K562 treated with DMSO at 1 percent for 24 hours (cell line): ENCODE measurements around the gene GANAB. TPM values are rescaled to one million over a fixed set of nuclear protein-coding genes. Genes with fewer than 3 reads are reported as not detected.

ENCODE experiments used
- total RNA-seq: library from RNA; unstranded; fragments of 300-600 nt; gene quantifications from 2 replicates; pipeline ENCODE4 v1.2.3, GENCODE V29; 2022; ENCODE audit warnings: low read depth; ENCODE audit not compliant: insufficient read depth

GANAB gene
- total RNA-seq: 290 and 292 TPM in 2 replicates

GRCh38 chr11:62645946-62646824 is at the start of gene GANAB:
GANAB (minus strand) TSS chr11:62646613; CDS start chr11:62646599, 14 bp downstream.

GRCh38 chr11:62689421-62690183 is 43.2 kb upstream of the GANAB start, which contains the start of gene LRRN4CL:
LRRN4CL (minus strand) TSS chr11:62689530; CDS start chr11:62688508, 1,022 bp downstream.

DNA sequence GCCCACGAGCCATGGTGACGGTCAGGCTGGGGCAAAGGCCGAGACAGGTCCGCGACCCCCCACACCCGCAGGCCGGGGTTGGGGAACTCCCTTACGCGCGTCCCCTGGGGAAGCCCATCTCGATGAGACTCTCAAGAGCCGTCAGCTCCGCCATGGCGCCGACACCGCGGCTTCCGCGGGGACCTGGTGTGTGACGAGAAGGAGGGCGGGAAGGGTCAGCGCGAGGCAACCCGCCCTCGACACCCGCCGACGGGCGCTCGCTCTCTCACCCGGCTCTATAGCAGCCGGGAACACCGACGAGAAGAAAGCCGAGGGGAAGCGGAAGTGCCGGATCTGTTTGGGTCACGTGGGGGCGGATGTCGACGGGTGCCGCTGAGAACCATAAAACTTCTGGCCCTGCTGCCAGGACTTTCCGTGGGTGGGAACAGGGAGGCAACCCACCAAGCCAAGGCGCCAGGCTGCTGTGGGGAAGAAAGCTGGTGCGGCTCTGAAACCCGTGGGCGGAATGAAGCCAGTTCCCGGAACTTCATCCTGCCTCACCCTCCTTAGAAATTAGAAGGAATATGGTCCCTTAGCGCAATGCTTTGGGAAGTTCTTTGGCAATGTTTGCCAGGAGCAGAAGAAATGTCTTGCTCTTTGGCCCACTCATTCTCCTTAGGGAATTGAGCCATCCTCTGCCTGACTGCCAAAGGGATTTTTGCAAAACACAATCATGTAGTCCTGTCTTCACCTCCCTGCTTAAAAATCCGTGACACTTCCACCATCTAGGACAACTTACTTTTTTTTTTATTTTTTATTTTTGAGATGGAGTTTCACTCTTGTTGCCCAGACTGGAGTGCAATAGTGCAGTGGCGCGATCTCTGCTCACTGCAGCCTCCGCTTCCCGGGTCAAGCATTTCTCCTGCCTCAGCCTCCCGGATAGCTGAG is 32.6 kb upstream of the GANAB start, which contains the start of gene UBXN1:
UBXN1 (minus strand) TSS at position 304 of the 927 bp plus-strand sequence; CDS start at position 154, 150 bp downstream.

DNA sequence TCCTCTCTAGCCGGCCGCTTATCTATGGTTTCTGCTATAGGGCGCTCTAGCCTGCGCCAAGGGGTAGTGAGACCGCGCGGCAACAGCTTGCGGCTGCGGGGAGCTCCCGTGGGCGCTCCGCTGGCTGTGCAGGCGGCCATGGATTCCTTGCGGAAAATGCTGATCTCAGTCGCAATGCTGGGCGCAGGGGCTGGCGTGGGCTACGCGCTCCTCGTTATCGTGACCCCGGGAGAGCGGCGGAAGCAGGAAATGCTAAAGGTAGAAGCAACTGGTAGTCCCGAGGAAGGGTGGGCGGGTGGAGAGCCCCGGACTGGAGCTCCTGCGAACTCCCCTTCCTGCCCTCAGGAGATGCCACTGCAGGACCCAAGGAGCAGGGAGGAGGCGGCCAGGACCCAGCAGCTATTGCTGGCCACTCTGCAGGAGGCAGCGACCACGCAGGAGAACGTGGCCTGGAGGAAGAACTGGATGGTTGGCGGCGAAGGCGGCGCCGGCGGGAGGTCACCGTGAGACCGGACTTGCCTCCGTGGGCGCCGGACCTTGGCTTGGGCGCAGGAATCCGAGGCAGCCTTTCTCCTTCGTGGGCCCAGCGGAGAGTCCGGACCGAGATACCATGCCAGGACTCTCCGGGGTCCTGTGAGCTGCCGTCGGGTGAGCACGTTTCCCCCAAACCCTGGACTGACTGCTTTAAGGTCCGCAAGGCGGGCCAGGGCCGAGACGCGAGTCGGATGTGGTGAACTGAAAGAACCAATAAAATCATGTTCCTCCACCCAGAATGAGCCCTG is 25.4 kb upstream of the GANAB start, which contains the start of the genes LBHD1 and UQCC3:
LBHD1 (minus strand) TSS at position 660 of the 782 bp plus-strand sequence. CDS start 2,236 bp downstream, outside the sequence.
UQCC3 (plus strand) TSS at position 66 of the 782 bp plus-strand sequence; CDS start at position 139, 73 bp downstream.

GRCh38 chr11:62665075-62665598 is 18.7 kb upstream of the GANAB start, which contains the start of the genes C11orf98 and CSKMT:
C11orf98 (minus strand) TSS chr11:62665210; CDS start chr11:62665169, 41 bp downstream.
CSKMT (plus strand) TSS chr11:62665312; CDS start chr11:62665880, 568 bp downstream.

DNA sequence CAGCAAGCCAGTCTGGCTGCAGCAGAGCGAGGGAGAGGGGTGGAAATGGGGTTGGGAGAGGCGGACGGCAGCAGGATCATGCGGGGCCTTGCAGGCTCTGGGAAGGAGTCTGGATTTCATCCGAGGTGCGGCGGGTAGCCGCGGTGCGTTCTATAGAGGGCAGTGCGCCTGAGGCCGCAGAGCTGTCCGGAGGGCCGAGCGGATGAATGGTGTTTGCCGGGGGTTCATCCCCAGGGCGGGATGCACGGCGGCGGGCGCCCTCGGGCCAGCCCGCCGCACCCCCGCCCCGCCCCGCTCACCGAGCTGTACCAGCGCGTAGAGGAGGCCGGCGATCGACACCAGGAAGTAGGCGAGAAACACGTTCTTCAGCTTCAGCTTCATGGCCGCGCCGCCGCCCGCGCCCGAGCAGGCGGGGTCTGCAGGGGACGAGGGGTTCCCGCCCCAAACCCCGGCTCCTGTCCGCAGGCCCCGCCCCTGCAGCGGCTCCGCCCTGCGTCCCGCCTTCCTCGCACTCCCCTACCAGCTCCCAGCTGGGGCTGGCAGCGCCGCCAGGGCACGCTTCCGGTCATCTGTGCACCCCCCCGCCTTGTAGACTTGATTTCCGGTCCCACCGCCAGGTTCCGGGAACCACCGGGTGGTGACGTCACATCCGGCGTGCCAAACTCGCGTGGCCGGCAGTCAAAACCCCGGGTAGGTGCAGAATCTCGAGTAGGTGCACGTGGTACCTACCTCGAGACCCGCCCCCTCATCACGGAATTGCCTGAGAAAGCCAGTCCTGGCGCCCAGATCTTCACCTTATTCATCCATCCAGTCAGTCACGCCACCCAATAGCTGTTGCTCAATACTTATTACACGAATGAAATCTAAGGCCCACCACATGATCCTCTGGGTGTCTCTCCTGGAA is 24.6 kb downstream of the GANAB start, which contains the start of gene B3GAT3:
B3GAT3 (minus strand) TSS at position 420 of the 904 bp plus-strand sequence; CDS start at position 381, 39 bp downstream.

DNA sequence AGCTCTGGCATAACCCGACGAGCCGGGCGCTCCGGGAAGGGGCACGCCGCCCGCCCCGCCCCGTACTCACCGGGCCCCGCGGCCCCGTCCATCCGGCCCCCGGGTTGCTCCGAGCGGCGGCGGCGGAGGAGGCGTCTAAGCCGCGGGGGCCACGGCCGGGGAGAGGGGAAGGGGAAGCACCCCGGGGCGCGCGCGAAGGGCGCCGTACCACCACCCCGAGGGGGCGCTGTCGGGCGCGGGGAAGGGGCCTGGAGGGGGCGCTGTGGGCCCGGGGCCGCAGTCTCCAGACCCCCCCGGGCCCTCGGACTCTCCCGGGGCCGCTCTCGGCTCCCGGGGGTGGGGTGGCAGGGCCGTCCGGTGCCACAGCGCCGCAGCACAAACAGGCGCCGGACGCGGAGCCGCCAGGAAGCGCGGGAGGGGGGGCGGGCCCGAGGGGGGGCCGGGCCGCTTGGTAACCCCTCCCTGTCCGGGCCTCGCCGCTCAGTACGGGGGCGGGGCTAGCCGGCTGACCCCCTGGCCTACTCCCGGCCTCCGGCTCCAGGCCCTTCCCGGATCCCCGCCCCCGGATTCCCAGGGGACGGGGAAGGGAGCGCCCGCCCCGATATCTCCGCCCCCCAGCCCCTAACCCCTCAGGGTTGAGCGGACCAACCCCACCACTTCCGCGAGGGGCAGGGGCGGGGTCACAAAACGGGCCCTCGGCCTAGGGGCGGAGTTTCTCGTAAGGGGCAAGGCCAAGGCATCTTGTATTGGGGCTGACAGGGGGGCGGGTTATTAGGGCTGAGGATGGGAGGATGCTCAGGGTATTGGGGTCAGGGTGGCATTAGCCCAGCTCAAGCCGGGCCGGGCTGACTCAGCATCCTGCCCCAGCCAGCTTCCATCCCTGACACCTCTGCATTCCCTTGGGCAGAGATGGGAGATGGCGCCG is 33.8 kb downstream of the GANAB start, which contains the start of the genes EML3 and ROM1:
EML3 (minus strand) TSS at position 410 of the 925 bp plus-strand sequence; CDS start at position 92, 318 bp downstream.
ROM1 (plus strand) TSS at position 892 of the 925 bp plus-strand sequence; CDS start at position 917, 25 bp downstream.

DNA sequence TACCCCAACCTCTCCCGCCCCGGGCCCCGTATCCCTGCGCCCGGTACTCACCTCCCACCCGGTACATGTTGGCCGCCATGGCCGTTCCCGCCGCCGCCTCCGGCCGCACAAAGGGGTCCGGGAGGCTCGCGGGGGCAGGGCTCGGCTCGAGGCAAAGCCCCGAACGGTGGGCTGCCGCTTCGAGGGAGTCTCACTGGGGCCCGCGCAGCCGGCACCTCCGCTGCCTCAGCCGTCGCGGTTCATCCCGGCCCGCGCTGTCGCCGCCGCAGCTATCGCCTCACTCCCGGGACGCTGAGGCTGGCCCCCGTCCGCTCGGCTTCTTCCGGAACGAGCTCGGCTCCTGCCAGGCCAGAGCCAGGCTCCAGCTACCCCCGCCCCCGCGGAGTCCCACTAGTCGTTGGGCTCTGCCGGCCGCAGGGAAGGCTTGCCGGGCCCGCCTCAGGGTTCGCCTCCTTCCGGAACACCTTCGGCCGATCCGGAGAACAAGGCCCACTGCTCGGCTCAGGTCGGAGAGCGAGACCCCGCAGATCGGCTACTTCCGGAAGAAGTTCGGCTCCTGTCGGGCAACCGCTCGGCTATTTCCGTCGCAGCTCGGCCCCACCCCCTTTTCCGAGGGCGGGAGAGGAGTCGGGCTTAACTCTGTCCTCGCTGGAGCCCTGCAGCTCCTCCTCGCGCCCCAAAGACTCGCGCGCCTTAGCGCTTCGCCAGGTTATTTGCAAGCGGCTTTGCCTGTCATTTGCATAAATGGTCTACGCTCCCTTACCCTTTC is 44.9 kb downstream of the GANAB start, which contains the start of gene MTA2:
MTA2 (minus strand) TSS at position 494 of the 769 bp plus-strand sequence; CDS start at position 79, 415 bp downstream.

GRCh38 chr11:62591448-62592145 is 54.8 kb downstream of the GANAB start, which contains the start of gene TUT1:
TUT1 (minus strand) TSS chr11:62591523; CDS start chr11:62591485, 38 bp downstream.

Other genes with a start within 250 kb of the GANAB start
- gene SCGB1A1, start 227.6 kb downstream of the GANAB start, total RNA-seq: not detected in 2 replicates
- 22.4 and 23.6 TPM in 2 replicates for gene AHNAK, start 99.8 kb downstream of the GANAB start, total RNA-seq
- 3,596 and 3,725 TPM in 2 replicates for gene EEF1G, start 72.7 kb downstream of the GANAB start, total RNA-seq
- 29.6 and 30.9 TPM in 2 replicates for gene TUT1, start 55.1 kb downstream of the GANAB start, total RNA-seq
- 101 and 103 TPM in 2 replicates for gene MTA2, start 44.7 kb downstream of the GANAB start, total RNA-seq
- 33.2 and 34.6 TPM in 2 replicates for gene EML3, start 33.8 kb downstream of the GANAB start, total RNA-seq
- 1.3 and 1.7 TPM in 2 replicates for gene ROM1, start 33.4 kb downstream of the GANAB start, total RNA-seq
- gene B3GAT3, start 24.6 kb downstream of the GANAB start, total RNA-seq: 118 TPM in 2 replicates
- gene INTS5, start 6.7 kb upstream of the GANAB start, total RNA-seq: 44.5 and 48.9 TPM in 2 replicates
- gene C11orf98, start 18.6 kb upstream of the GANAB start, total RNA-seq: 127 and 134 TPM in 2 replicates
- 26.4 and 27.9 TPM in 2 replicates for gene CSKMT, start 18.7 kb upstream of the GANAB start, total RNA-seq
- gene UQCC3, start 25.1 kb upstream of the GANAB start, total RNA-seq: 24.1 and 25.0 TPM in 2 replicates
- 5.9 and 7.1 TPM in 2 replicates for gene LBHD1, start 25.7 kb upstream of the GANAB start, total RNA-seq
- gene UBXN1, start 32.5 kb upstream of the GANAB start, total RNA-seq: 259 and 275 TPM in 2 replicates
- 0.22 TPM in 1 of 2 replicates, not detected in the other for gene LRRN4CL, start 42.9 kb upstream of the GANAB start, total RNA-seq
- 49.7 and 57.8 TPM in 2 replicates for gene BSCL2, start 60.8 kb upstream of the GANAB start, total RNA-seq
- gene GNG3, start 61.1 kb upstream of the GANAB start, total RNA-seq: 0.44 TPM in 1 of 2 replicates, not detected in the other
- gene HNRNPUL2, start 80.8 kb upstream of the GANAB start, total RNA-seq: 30.7 and 35.4 TPM in 2 replicates
- gene TTC9C, start 81.9 kb upstream of the GANAB start, total RNA-seq: 53.1 and 59.6 TPM in 2 replicates
- gene ZBTB3, start 107.5 kb upstream of the GANAB start, total RNA-seq: 3.9 and 4.2 TPM in 2 replicates
- 133 and 165 TPM in 2 replicates for gene POLR2G, start 115.0 kb upstream of the GANAB start, total RNA-seq
- gene TAF6L, start 124.8 kb upstream of the GANAB start, total RNA-seq: 37.5 and 47.4 TPM in 2 replicates
- gene TMEM179B, start 140.8 kb upstream of the GANAB start, total RNA-seq: 51.3 and 52.2 TPM in 2 replicates
- gene TMEM223, start 145.4 kb upstream of the GANAB start, total RNA-seq: 22.4 and 24.5 TPM in 2 replicates
- gene NXF1, start 158.8 kb upstream of the GANAB start, total RNA-seq: 73.6 and 82.9 TPM in 2 replicates
- gene STX5, start 185.4 kb upstream of the GANAB start, total RNA-seq: 88.1 and 93.6 TPM in 2 replicates
- gene TEX54, start 186.2 kb upstream of the GANAB start, total RNA-seq: 4.1 TPM in 1 of 2 replicates, not detected in the other
- gene WDR74, start 193.0 kb upstream of the GANAB start, total RNA-seq: 53.8 and 55.3 TPM in 2 replicates
- gene SLC3A2, start 234.3 kb upstream of the GANAB start, total RNA-seq: 456 and 459 TPM in 2 replicates